ENCODE data around the gene FBXO27. TPM values are rescaled to one million over a fixed set of nuclear protein-coding genes. Genes with fewer than 3 reads are reported as not detected.

FBXO27 gene
- total RNA-seq, 2 donors from 2014 or later: 12.5 to 21.6 TPM

DNA sequence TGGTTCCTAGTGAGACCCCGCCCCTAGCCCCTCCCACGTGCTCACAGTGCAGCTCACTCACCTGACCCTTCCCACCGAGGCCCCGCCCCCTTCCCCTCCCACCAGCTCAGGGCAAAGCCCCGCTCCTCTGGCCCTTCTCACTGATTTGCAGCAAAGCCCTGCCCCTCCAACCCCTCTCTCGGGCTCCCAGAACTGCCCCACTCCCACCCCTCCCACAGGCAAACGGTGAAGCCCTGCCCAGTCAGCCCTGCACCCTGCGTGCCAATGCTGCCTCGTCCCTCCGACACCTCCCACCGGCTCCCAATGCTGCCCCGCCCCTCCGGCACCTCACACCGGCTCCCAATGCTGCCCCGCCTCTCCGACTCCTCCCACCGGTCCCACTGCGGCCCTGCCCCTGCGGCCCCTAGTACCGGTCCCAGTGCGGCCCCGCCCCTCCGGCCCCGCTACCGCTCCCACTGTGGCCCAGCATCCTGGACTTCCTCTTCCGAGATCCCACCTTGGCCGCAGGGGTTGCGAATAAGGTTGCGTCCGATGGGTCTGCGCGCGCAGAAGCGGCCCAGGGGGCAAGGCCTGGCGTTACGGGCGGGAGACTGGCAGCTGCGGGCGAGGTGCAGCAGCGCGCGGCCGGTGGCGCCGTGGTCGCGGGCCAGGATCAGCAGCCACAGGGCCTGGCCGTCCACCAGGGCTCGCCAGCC, 834 bp downstream of the FBXO27 start:
- Histone ChIP-seq H3K27ac (ENCODE audit: low read depth, low read length) (no peak overlapping the region), H3K4me1 (ENCODE audit: control insufficient read depth, insufficient read depth, low read length) (no peaks in the 10 kb centered on the region), H3K9me3 (ENCODE audit: control insufficient read depth, low read length) (peaks cover 18% of the 10 kb centered on the region), H3K4me3 (ENCODE audit: low read length) (peak overlapping the region; percentile 76), H3K36me3 (ENCODE audit: control insufficient read depth, insufficient read depth, low read length) (peaks cover 10% of the 10 kb centered on the region), H3K27me3 (ENCODE audit: control insufficient read depth, insufficient read depth, low read length, poor library complexity, severe bottlenecking) (no peaks in the 10 kb centered on the region), H3K9ac (ENCODE audit: extremely low read depth, low read length, poor library complexity, severe bottlenecking) (no peak overlapping the region)
- peaks cover 24% of the 10 kb centered on the region for H3K36me3 Mint-ChIP-seq (ENCODE audit: low read depth)
- no peak overlapping the region for H3K27ac Mint-ChIP-seq
- H3K4me3 Mint-ChIP-seq: peak overlapping the region; percentile 66
- TF ChIP-seq, protein P1, sequence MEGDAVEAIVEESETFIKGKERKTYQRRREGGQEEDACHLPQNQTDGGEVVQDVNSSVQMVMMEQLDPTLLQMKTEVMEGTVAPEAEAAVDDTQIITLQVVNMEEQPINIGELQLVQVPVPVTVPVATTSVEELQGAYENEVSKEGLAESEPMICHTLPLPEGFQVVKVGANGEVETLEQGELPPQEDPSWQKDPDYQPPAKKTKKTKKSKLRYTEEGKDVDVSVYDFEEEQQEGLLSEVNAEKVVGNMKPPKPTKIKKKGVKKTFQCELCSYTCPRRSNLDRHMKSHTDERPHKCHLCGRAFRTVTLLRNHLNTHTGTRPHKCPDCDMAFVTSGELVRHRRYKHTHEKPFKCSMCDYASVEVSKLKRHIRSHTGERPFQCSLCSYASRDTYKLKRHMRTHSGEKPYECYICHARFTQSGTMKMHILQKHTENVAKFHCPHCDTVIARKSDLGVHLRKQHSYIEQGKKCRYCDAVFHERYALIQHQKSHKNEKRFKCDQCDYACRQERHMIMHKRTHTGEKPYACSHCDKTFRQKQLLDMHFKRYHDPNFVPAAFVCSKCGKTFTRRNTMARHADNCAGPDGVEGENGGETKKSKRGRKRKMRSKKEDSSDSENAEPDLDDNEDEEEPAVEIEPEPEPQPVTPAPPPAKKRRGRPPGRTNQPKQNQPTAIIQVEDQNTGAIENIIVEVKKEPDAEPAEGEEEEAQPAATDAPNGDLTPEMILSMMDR (conservative IDR thresholded peaks at IDR 0.05): peak; percentile 34
- H3K4me1 Mint-ChIP-seq: no peaks in the 10 kb centered on the region
- H3K27me3 Mint-ChIP-seq (ENCODE audit: insufficient read depth): peaks cover 6% of the 10 kb centered on the region
- DNase-seq: peak; percentile 100
- 0 to 1% methylated on average over 35 to 49 of the region's 49 CpGs for WGBS, 2 experiments (ENCODE audit: insufficient coverage in 1 of 2, insufficient read length in 1 of 2)
- peaks cover 14% of the 10 kb centered on the region for H3K9me3 Mint-ChIP-seq

DNA sequence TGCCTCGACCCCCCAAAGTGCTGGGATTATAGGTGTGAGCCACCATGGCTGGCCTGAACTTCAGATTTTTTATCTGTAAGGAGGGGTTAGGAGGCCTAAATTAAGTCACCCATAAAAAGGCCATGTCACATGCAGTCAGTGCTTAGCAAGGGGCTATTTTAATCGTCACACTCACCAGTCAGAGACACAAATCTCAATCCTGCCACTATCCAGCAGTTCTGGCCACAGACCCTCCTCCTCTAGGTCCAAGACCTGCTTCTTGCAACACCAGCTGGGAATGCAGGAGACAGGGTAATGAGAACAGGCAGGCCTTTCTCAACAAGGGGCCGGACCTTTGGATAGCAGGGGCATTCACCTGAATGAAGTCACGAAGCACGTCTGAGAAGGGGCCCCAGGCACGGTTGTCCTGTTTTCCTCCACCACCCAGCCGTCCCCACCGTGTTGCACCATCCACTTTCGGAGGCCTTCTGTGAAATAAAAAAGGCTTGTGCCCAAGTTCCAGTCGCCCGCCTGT, 1.4 kb downstream of the FBXO27 start:
- 22 to 61% methylated on average over 3 to 11 of the region's 11 CpGs for WGBS, 2 experiments (ENCODE audit: insufficient coverage in 1 of 2, insufficient read length in 1 of 2)

DNA sequence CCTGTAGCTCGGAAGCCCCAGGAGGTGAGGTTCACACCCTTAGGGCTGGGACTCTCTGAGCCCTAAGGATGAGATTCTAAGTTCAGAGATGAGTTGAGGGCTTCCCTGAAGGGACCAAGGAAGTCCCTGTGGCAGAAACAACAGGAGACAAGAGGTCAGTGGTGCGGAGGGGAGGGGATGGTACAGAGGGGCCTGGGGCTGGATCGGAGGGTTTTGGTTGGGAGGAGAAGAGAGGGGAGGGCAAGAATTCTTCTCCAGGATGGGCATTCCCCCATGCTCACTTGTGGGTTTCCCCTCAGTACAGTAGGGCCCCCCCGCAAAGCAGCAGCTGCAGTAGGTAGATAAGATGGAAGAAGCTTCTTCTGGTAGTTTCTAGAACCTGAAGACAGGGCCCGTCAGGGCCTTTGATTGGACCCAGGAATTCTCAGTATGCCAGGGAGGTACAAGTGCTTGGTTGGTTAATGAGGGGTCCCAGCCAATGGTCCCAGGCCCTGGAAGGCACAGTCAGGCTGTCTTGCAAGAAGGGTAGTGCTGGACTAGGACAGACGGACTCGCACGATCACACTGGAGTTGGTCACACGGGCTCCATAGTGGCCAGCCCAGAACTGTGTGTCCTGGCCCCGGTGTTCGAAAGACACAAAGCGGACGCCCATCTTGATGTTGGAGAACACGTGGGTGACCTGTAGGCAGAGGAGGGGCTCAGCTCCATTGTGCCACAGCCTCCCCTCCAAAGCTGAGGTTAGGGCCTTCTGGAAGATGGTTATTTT, 7.3 kb downstream of the FBXO27 start:
- no peak overlapping the region for H3K27ac Mint-ChIP-seq
- no peak for DNase-seq
- no peaks in the 10 kb centered on the region for H3K27me3 ChIP-seq (ENCODE audit: control insufficient read depth, insufficient read depth, low read length, poor library complexity, severe bottlenecking)
- H3K4me3 Mint-ChIP-seq: no peak overlapping the region
- peaks cover 18% of the 10 kb centered on the region for H3K9me3 ChIP-seq (ENCODE audit: control insufficient read depth, low read length)
- no peak overlapping the region for H3K4me3 ChIP-seq (ENCODE audit: low read length)
- H3K4me1 ChIP-seq (ENCODE audit: control insufficient read depth, insufficient read depth, low read length): no peaks in the 10 kb centered on the region
- H3K4me1 Mint-ChIP-seq: no peaks in the 10 kb centered on the region
- no peak overlapping the region for H3K27ac ChIP-seq (ENCODE audit: low read depth, low read length)
- 92 to 95% methylated on average over 8 to 14 of the region's 14 CpGs for WGBS, 2 experiments (ENCODE audit: insufficient coverage in 1 of 2, insufficient read length in 1 of 2)
- H3K27me3 Mint-ChIP-seq (ENCODE audit: insufficient read depth): no peaks in the 10 kb centered on the region
- TF ChIP-seq, protein P1 (conservative IDR thresholded peaks at IDR 0.05): no peak
- no peak overlapping the region for H3K9ac ChIP-seq (ENCODE audit: extremely low read depth, low read length, poor library complexity, severe bottlenecking)
- H3K9me3 Mint-ChIP-seq: peaks cover 19% of the 10 kb centered on the region
- peaks cover 41% of the 10 kb centered on the region for H3K36me3 Mint-ChIP-seq (ENCODE audit: low read depth)
- peaks cover 10% of the 10 kb centered on the region for H3K36me3 ChIP-seq (ENCODE audit: control insufficient read depth, insufficient read depth, low read length)

More for the DNA sequence above, 1.4 kb downstream of the FBXO27 start:
- Mint-ChIP-seq H3K9me3 (peaks cover 19% of the 10 kb centered on the region), H3K36me3 (ENCODE audit: low read depth) (peaks cover 30% of the 10 kb centered on the region), H3K4me3 (peak overlapping the region; percentile 66), H3K27me3 (ENCODE audit: insufficient read depth) (peaks cover 6% of the 10 kb centered on the region), H3K27ac (peak overlapping the region; percentile 91), H3K4me1 (no peaks in the 10 kb centered on the region)
- H3K9ac ChIP-seq (ENCODE audit: extremely low read depth, low read length, poor library complexity, severe bottlenecking): no peak overlapping the region
- TF ChIP-seq, protein P1 (conservative IDR thresholded peaks at IDR 0.05): no peak
- H3K36me3 ChIP-seq (ENCODE audit: control insufficient read depth, insufficient read depth, low read length): peaks cover 10% of the 10 kb centered on the region
- H3K27ac ChIP-seq (ENCODE audit: low read depth, low read length): no peak overlapping the region
- H3K4me3 ChIP-seq (ENCODE audit: low read length): peak overlapping the region; percentile 76
- H3K4me1 ChIP-seq (ENCODE audit: control insufficient read depth, insufficient read depth, low read length): no peaks in the 10 kb centered on the region
- no peaks in the 10 kb centered on the region for H3K27me3 ChIP-seq (ENCODE audit: control insufficient read depth, insufficient read depth, low read length, poor library complexity, severe bottlenecking)
- H3K9me3 ChIP-seq (ENCODE audit: control insufficient read depth, low read length): peaks cover 18% of the 10 kb centered on the region
- no peak for DNase-seq
